H1 (cell line): ENCODE results near the gene SPTBN4. TPM values are rescaled to one million over a fixed set of nuclear protein-coding genes. Genes with fewer than 3 reads are reported as not detected.

Experiments
- CTCF ChIA-PET: fragments of 300-600 bp; sonication (Branson Sonifier 250); formaldehyde crosslinking; loops from one replicate; lab custom pipeline; 2021; ENCODE audit not compliant: partially characterized antibody; lab: Charles Lee
- POLR2A ChIA-PET: fragments of 300-600 bp; sonication (Branson Sonifier 250); formaldehyde crosslinking; loops from one replicate; lab custom pipeline; 2021; ENCODE audit warnings: inconsistent platforms; ENCODE audit not compliant: partially characterized antibody; lab: Charles Lee
- DNase-seq, 2 experiments: peaks; one replicate each; pipeline versions ENCODE4 v3.0.0 to v3.0.0-alpha.2; 2010 to 2022; ENCODE audit warnings: low spot score in 2 of 2, low read depth in 1 of 2, mixed read lengths in 1 of 2
- FAIRE-seq: peaks from 2 replicates; lab custom pipeline; 2011; peaks lifted over from hg19 to GRCh38; lab: Jason Lieb, UNC
- H2AFZ ChIP-seq: 2 replicates; pipeline ENCODE4 v1.8.1; 2012; ENCODE audit warnings: low read length, inconsistent platforms
- H2AK5ac ChIP-seq: 2 replicates; pipeline ENCODE4 v1.6.1; 2013; ENCODE audit warnings: low read depth, low read length
- H2BK120ac ChIP-seq: replicated peaks from 2 replicates; pipeline ENCODE3; 2013; ENCODE audit warnings: low read depth, low read length, inconsistent platforms
- H2BK12ac ChIP-seq: 2 replicates; pipeline ENCODE4 v1.6.1; 2013; ENCODE audit warnings: low read depth, low read length
- H2BK15ac ChIP-seq: 2 replicates; pipeline ENCODE4 v1.6.1; 2013; ENCODE audit warnings: low read length
- H2BK20ac ChIP-seq: 2 replicates; pipeline ENCODE4 v1.6.1; 2013; ENCODE audit warnings: low read length
- H2BK5ac ChIP-seq: 2 replicates; pipeline ENCODE4 v1.6.1; 2013; ENCODE audit warnings: low read depth, low read length
- H3K14ac ChIP-seq: 2 replicates; pipeline ENCODE4 v1.6.1; 2013; ENCODE audit warnings: inconsistent platforms; ENCODE audit not compliant: insufficient read length
- H3K18ac ChIP-seq: 2 replicates; pipeline ENCODE4 v1.6.1; 2013; ENCODE audit warnings: low read length; ENCODE audit errors: extremely low read depth
- H3K23ac ChIP-seq: 2 replicates; pipeline ENCODE4 v1.6.1; 2013; ENCODE audit warnings: inconsistent platforms; ENCODE audit not compliant: insufficient read length
- H3K23me2 ChIP-seq: 2 replicates; pipeline ENCODE4 v1.6.1; 2013; ENCODE audit warnings: low read depth, low read length
- H3K27ac ChIP-seq: 2 replicates; pipeline ENCODE4 v1.6.1; 2011; ENCODE audit warnings: low read depth, low read length, inconsistent platforms
- H3K27me3 ChIP-seq, 4 experiments: replicated peaks in 1 of 4; 1 replicate in 1 of 4; 2 replicates in 3 of 4; pipeline versions ENCODE4 v1.6.1 to v1.8.1; 2011 to 2013; ENCODE audit warnings: low read length in 3 of 4, mild to moderate bottlenecking in 3 of 4, inconsistent platforms in 2 of 4, mixed read lengths in 2 of 4, moderate library complexity in 1 of 4; ENCODE audit not compliant: control insufficient read depth in 3 of 4, insufficient read depth in 3 of 4; ENCODE audit errors: extremely low read depth in 1 of 4
- H3K36me3 ChIP-seq, 4 experiments: 2 replicates each; pipeline versions ENCODE4 v1.6.1 to v1.8.1; 2011 to 2013; ENCODE audit warnings: mild to moderate bottlenecking in 4 of 4, low read length in 3 of 4, moderate library complexity in 2 of 4, control low read depth in 1 of 4, inconsistent platforms in 1 of 4; ENCODE audit not compliant: insufficient read depth in 4 of 4, control insufficient read depth in 2 of 4
- H3K4ac ChIP-seq: replicated peaks from 2 replicates; pipeline ENCODE3; 2013; ENCODE audit warnings: low read length, low read depth, mixed read lengths, inconsistent platforms; ENCODE audit not compliant: insufficient read length
- H3K4me1 ChIP-seq, 4 experiments: replicated peaks in 1 of 4; 1 replicate in 1 of 4; 2 replicates in 3 of 4; pipeline versions ENCODE4 v1.6.1 to v1.8.1; 2011 to 2013; ENCODE audit warnings: low read length in 3 of 4, inconsistent platforms in 2 of 4, mixed read lengths in 1 of 4; ENCODE audit not compliant: insufficient read depth in 4 of 4, control insufficient read depth in 3 of 4
- H3K4me2 ChIP-seq, 2 experiments: 2 replicates each; pipeline versions ENCODE4 v1.6.1 to v1.8.1; 2011 to 2013; ENCODE audit warnings: low read depth in 2 of 2, low read length in 2 of 2, control low read depth in 1 of 2, inconsistent platforms in 1 of 2, mild to moderate bottlenecking in 1 of 2; ENCODE audit not compliant: insufficient read depth in 1 of 2
- H3K4me3 ChIP-seq, 4 experiments: fragments of 200-600, 300-600 bp in 1 of 4; sonication (generic), shearing (Covaris generic), sonication (Bioruptor Twin) in 1 of 4; 2 replicates each; pipeline versions ENCODE4 v1.5.1 to v1.8.1; 2011 to 2016; ENCODE audit warnings: low read length in 4 of 4, low read depth in 3 of 4, control low read depth in 2 of 4, inconsistent platforms in 2 of 4, mild to moderate bottlenecking in 2 of 4, mixed read lengths in 1 of 4, moderate library complexity in 1 of 4; ENCODE audit not compliant: insufficient read depth in 2 of 4; ENCODE audit errors: extremely low read depth in 1 of 4
- H3K56ac ChIP-seq: replicated peaks from 2 replicates; pipeline ENCODE3; 2013; ENCODE audit warnings: low read depth, mild to moderate bottlenecking, mixed read lengths, low read length, inconsistent platforms; ENCODE audit not compliant: insufficient read length
- H3K79me1 ChIP-seq: 2 replicates; pipeline ENCODE4 v1.6.1; 2013; ENCODE audit warnings: low read depth, low read length, control low read depth
- H3K79me2 ChIP-seq, 2 experiments: 2 replicates each; pipeline versions ENCODE4 v1.6.1 to v1.8.1; 2012 to 2013; ENCODE audit warnings: low read length in 2 of 2, mild to moderate bottlenecking in 2 of 2, inconsistent platforms in 1 of 2; ENCODE audit not compliant: insufficient read depth in 2 of 2, control insufficient read depth in 1 of 2
- H3K9ac ChIP-seq, 4 experiments: replicated peaks in 1 of 4; 1 replicate in 1 of 4; 2 replicates in 3 of 4; pipeline versions ENCODE4 v1.6.1 to v1.8.1; 2011 to 2013; ENCODE audit warnings: low read depth in 3 of 4, low read length in 3 of 4, control low read depth in 2 of 4, mild to moderate bottlenecking in 2 of 4, moderate library complexity in 2 of 4, inconsistent platforms in 1 of 4; ENCODE audit errors: extremely low read depth in 1 of 4
- H3K9me3 ChIP-seq, 2 experiments: 2 replicates each; pipeline versions ENCODE4 v1.6.1 to v1.8.1; 2012 to 2013; ENCODE audit warnings: mild to moderate bottlenecking in 2 of 2, moderate library complexity in 2 of 2, control low read depth in 1 of 2, inconsistent platforms in 1 of 2, low read depth in 1 of 2, low read length in 1 of 2, mixed read lengths in 1 of 2; ENCODE audit not compliant: insufficient read depth in 2 of 2
- H4K20me1 ChIP-seq, 2 experiments: replicated peaks in 1 of 2; 2 replicates each; pipeline versions ENCODE3 to v1.8.1; 2011 to 2013; ENCODE audit warnings: inconsistent platforms in 2 of 2, low read length in 2 of 2, mild to moderate bottlenecking in 1 of 2; ENCODE audit not compliant: insufficient read depth in 2 of 2, control insufficient read depth in 1 of 2
- H4K5ac ChIP-seq: 2 replicates; pipeline ENCODE4 v1.6.1; 2013; ENCODE audit warnings: low read length, low read depth, mixed read lengths, inconsistent platforms; ENCODE audit not compliant: insufficient read length
- H4K8ac ChIP-seq: 2 replicates; pipeline ENCODE4 v1.8.0; 2013; ENCODE audit warnings: mild to moderate bottlenecking, moderate library complexity, low read length, inconsistent platforms; ENCODE audit not compliant: insufficient read depth; ENCODE audit errors: extremely low read depth
- H4K91ac ChIP-seq: replicated peaks from 2 replicates; pipeline ENCODE3; 2013; ENCODE audit warnings: low read length, mixed read lengths, inconsistent platforms; ENCODE audit not compliant: insufficient read length
- CHD2 ChIP-seq: IDR thresholded peaks from 2 replicates; pipeline ENCODE4 v1.6.1; 2012; ENCODE audit warnings: low read length, improper control_type of control experiment
- CTBP2 ChIP-seq: IDR thresholded peaks from 2 replicates; pipeline ENCODE4 v1.7.0; 2011; ENCODE audit warnings: borderline replicate concordance, mild to moderate bottlenecking, moderate library complexity, mixed read lengths, low read length; ENCODE audit not compliant: insufficient read depth, insufficient read length
- GABPA ChIP-seq: IDR thresholded peaks from 2 replicates; pipeline ENCODE4 v1.6.1; 2011; ENCODE audit warnings: mild to moderate bottlenecking, low read length, moderate library complexity, borderline replicate concordance; ENCODE audit not compliant: insufficient read depth
- GTF2F1 ChIP-seq: IDR thresholded peaks from 2 replicates; pipeline ENCODE4 v1.6.1; 2012; ENCODE audit warnings: low read depth, low read length, improper control_type of control experiment, borderline replicate concordance
- KDM5A ChIP-seq: fragments of 200-600 bp; IDR thresholded peaks from 2 replicates; pipeline ENCODE4 v1.7.1; 2012; ENCODE audit warnings: mild to moderate bottlenecking, low read length, inconsistent platforms, mixed read lengths
- NANOG ChIP-seq: IDR thresholded peaks from 2 replicates; pipeline ENCODE4 v1.6.1; 2011; ENCODE audit warnings: low read length, low read depth, mild to moderate bottlenecking, inconsistent platforms; ENCODE audit not compliant: insufficient read depth, poor library complexity, severe bottlenecking
- ZNF274 ChIP-seq: IDR thresholded peaks from 2 replicates; pipeline ENCODE4 v1.7.0; 2012; ENCODE audit warnings: low read length, borderline replicate concordance; ENCODE audit errors: extremely low read depth
- WGBS, 2 experiments: shearing (Covaris generic) in 1 of 2; methylation state at CpG; one replicate each; pipeline versions ENCODE4 v1.1.6 to v1.1.7; 2013 to 2015; ENCODE audit warnings: low lambda C conversion rate in 2 of 2, mixed read lengths in 2 of 2, inconsistent platforms in 1 of 2, low coverage in 1 of 2, missing lambda C conversion rate in 1 of 2; ENCODE audit not compliant: insufficient replicate concordance in 2 of 2, insufficient coverage in 1 of 2, insufficient read length in 1 of 2; ENCODE audit errors: extremely low coverage in 1 of 2, missing lambda C conversion rate in 1 of 2; 5-methylcytosine and 5-hydroxymethylcytosine counted together
- polyA plus RNA-seq, 7 experiments: library from polyadenylated mRNA; depleted of rRNA in 3 of 7; stranded (reverse) in 5 of 7; unstranded in 2 of 7; fragments of >200 nt in 5 of 7; fragments of 200-250 nt in 2 of 7; gene quantifications; 1 replicate in 5 of 7; 2 replicates in 1 of 7; 4 replicates in 1 of 7; pipeline versions ENCODE4 v1.2.1 to v1.2.3, GENCODE V29; 2011 to 2013; ENCODE audit warnings: missing spikeins in 2 of 7, mixed read lengths in 2 of 7
- total RNA-seq: library from RNA; stranded (reverse); fragmentation: NEBNext Ultra II Directional; extraction: Animal tissue kit (Norgen Biotek cat#: 25700); gene quantifications from 2 replicates; pipeline ENCODE4 v1.2.1, GENCODE V29; 2021
- TF ChIP-seq, protein P1 (sequence below): IDR thresholded peaks from 2 replicates; pipeline ENCODE4 v1.6.1; 2012; ENCODE audit warnings: inconsistent platforms
- TF ChIP-seq, protein P2 (sequence below): IDR thresholded peaks from 2 replicates; pipeline ENCODE4 v1.6.1; 2012; ENCODE audit warnings: low read length, inconsistent platforms

SPTBN4 gene
- total and polyA plus RNA-seq, 2 of the 8 experiments (the other 6 are each of a cell fraction or from before 2014, with no cell fraction given): 1.9 to 3.0 TPM

DNA sequence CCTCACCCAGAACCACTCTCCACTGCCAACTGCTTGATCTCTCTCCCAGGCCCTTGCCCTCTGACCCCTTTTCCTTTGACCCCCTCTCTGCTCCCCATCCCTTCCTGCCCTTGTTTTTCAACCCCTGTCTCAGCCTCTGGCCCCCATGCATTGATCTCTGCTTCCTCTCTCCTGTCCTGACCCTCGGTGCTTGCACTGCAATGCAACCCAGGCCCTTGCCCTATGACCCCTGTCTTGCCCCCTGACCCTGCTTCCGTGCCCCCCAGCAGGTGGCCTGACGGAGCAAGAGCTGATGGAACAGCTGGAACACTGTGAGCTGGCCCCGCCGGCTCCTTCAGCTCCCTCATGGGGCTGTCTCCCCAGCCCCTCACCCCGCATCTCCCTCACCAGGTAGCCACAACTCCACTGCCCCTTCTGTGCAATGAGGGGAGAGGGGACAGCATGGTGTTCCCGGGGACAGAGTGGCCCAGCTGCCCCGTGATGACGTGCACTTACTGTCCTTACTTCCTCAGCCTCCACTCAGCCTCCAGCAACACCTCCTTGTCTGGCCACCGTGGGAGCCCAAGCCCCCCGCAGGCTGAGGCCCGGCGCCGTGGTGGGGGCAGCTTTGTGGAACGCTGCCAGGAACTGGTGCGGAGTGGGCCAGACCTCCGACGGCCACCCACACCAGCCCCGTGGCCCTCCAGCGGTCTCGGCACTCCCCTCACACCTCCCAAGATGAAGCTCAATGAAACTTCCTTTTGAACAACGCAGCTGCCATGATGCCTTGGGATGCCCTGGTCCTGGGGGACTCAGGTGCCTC, 123.9 kb downstream of the SPTBN4 start:
- Histone ChIP-seq H2AK5ac (no peak overlapping the region), H2BK20ac (no peak overlapping the region), H2BK15ac (no peak overlapping the region), H4K91ac (no peak overlapping the region), H4K8ac (no peak overlapping the region), H2BK12ac (no peak overlapping the region), H3K23me2 (no peaks in the 10 kb centered on the region; the same call in 1 of the 2 replicates), H3K79me1 (no peaks in the 10 kb centered on the region), H4K5ac (no peak overlapping the region), H3K27ac (no peak overlapping the region), H3K79me2 (no peaks in the 10 kb centered on the region), H3K27me3 (no peaks in the 10 kb centered on the region), H2AFZ (no peak overlapping the region), H3K9ac (no peak overlapping the region), H2BK120ac (no peak overlapping the region), H3K4me1 (peaks cover 0 to 5% (median 2%) of the 10 kb centered on the region in 4 experiments; a peak in 5 of 7 replicates), H3K4me3 (no peak overlapping the region), H3K9me3 (no peaks in the 10 kb centered on the region), H3K18ac (no peak overlapping the region), H3K56ac (no peak overlapping the region), H3K4me2 (no peak overlapping the region), H2BK5ac (no peak overlapping the region), H3K23ac (no peak overlapping the region), H3K14ac (no peak overlapping the region), H3K4ac (no peak overlapping the region), H3K36me3 (peaks cover 2 to 13% (median 9%) of the 10 kb centered on the region in 4 experiments; a peak in 6 of 8 replicates), H4K20me1 (peaks cover 0 to 7% of the 10 kb centered on the region in 2 experiments)
- FAIRE-seq (no peak), DNase-seq (no peak)
- POLR2A ChIA-PET: interaction anchor here (2.2 kb wide), 1 partner anchor 10 kb away, joined by 5 read pairs; no protein-coding TSS in a partner anchor
- WGBS, 2 experiments: 85% methylated on average over 19 of the region's 22 CpGs; no CpG with 5 or more reads in 1 of the 2 experiments
- CTCF ChIA-PET: interaction anchor here (0.6 to 1.9 kb wide), 6 partner anchors 10 to 1678 kb away, joined by 3 to 8 read pairs (median 3); partner anchors contain the start of gene LTBP4
- TF ChIP-seq CTBP2: no peak
- TF ChIP-seq GABPA: no peak
- TF ChIP-seq, protein P1, sequence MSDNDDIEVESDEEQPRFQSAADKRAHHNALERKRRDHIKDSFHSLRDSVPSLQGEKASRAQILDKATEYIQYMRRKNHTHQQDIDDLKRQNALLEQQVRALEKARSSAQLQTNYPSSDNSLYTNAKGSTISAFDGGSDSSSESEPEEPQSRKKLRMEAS: no peak
- TF ChIP-seq CHD2: no peak
- no peak for TF ChIP-seq ZNF274
- no peak for TF ChIP-seq NANOG
- TF ChIP-seq GTF2F1: no peak
- TF ChIP-seq, protein P2, sequence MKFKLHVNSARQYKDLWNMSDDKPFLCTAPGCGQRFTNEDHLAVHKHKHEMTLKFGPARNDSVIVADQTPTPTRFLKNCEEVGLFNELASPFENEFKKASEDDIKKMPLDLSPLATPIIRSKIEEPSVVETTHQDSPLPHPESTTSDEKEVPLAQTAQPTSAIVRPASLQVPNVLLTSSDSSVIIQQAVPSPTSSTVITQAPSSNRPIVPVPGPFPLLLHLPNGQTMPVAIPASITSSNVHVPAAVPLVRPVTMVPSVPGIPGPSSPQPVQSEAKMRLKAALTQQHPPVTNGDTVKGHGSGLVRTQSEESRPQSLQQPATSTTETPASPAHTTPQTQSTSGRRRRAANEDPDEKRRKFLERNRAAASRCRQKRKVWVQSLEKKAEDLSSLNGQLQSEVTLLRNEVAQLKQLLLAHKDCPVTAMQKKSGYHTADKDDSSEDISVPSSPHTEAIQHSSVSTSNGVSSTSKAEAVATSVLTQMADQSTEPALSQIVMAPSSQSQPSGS: no peak
- no peak for TF ChIP-seq KDM5A
